MM.1S (cell line): ENCODE results near the gene GLIS2.

Experiments
- EZH2 ChIP-seq: fragments of 300-600 bp; sonication (generic); optimal IDR thresholded peaks from 2 replicates; pipeline ENCODE3; 2017; ENCODE audit warnings: low read depth, mild to moderate bottlenecking, antibody characterized with exemption, low read length, mixed read lengths
- EZH2phosphoT487 ChIP-seq: fragments of 300-600 bp; sonication (generic); IDR thresholded peaks from 2 replicates; pipeline ENCODE4 v1.6.1; 2018; ENCODE audit warnings: antibody characterized with exemption, low read length
- TF ChIP-seq, protein P1 (sequence below): fragments of 300-600 bp; sonication (generic); IDR thresholded peaks from 2 replicates; pipeline ENCODE4 v1.5.1; 2016; ENCODE audit warnings: antibody characterized with exemption, low read length, mixed read lengths

DNA sequence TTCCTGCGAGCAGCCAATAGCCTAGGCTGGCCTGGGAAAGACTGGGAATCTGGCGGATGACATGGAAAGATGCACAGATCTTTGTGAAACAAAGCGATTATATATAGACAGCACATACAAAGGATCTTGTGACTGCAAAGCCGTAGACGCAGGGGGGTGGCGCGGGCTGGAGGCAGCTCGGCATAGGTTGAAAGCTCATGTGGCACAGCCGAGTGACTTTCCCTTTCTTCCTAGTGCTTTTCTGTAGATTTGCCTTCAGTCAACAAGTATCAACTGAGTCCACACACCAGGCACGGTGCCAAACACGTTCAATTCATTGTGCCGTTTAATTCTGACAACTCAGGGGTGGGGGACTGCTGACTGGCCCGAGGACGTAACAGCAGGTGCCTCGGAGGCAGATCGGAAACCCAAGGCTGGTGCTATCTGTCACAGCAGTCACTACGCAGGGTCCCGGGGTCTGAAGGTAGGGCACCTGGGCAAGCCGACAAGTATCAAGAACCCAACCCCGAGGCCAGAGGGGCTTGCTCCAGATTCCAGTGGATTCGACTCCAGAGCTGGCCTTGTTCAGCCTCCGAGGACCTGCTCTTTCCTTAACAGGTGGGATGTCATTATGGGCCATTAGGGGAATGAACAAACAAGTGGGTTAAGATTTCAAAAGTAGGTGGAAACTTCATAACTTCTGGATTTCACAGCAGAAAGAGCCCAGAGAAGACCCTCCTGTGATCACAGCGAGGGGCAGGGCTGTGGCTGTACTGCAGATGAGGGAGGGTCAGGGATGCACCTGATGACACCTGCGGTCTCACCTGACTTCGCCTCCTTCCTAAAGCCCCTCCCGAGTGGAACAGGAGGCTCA, 29.3 kb downstream of the GLIS2 start:
- TF ChIP-seq, protein P1, sequence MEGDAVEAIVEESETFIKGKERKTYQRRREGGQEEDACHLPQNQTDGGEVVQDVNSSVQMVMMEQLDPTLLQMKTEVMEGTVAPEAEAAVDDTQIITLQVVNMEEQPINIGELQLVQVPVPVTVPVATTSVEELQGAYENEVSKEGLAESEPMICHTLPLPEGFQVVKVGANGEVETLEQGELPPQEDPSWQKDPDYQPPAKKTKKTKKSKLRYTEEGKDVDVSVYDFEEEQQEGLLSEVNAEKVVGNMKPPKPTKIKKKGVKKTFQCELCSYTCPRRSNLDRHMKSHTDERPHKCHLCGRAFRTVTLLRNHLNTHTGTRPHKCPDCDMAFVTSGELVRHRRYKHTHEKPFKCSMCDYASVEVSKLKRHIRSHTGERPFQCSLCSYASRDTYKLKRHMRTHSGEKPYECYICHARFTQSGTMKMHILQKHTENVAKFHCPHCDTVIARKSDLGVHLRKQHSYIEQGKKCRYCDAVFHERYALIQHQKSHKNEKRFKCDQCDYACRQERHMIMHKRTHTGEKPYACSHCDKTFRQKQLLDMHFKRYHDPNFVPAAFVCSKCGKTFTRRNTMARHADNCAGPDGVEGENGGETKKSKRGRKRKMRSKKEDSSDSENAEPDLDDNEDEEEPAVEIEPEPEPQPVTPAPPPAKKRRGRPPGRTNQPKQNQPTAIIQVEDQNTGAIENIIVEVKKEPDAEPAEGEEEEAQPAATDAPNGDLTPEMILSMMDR = no peak
- no peak for TF ChIP-seq EZH2
- TF ChIP-seq EZH2phosphoT487 = no peak
